Aorta (tissue), 5 donors: ENCODE results near the gene CLGN. TPM values are rescaled to one million over a fixed set of nuclear protein-coding genes. Genes with fewer than 3 reads are reported as not detected.

Experiments
- ATAC-seq: fragments of 200-7000 bp; cut with Tn5 transposase; one replicate; pipeline ENCODE4 v1.9.1; 2022; ENCODE audit warnings: moderate library complexity; ENCODE audit not compliant: low FRiP score
- DNase-seq, 2 donors: peaks; one replicate each; pipeline ENCODE4 v3.0.0-alpha.2; 2020
- H3K27ac ChIP-seq, 2 donors: one replicate each; pipeline ENCODE4 v1.5.1; 2013; ENCODE audit warnings: low read length in 2 of 2, mild to moderate bottlenecking in 2 of 2, moderate library complexity in 2 of 2, control low read depth in 1 of 2, inconsistent platforms in 1 of 2, low read depth in 1 of 2
- H3K27me3 ChIP-seq, 2 donors: one replicate each; pipeline ENCODE4 v1.6.1; 2013; ENCODE audit warnings: control low read depth in 1 of 2, low read length in 1 of 2, mild to moderate bottlenecking in 1 of 2, moderate library complexity in 1 of 2; ENCODE audit not compliant: insufficient read depth in 2 of 2, control insufficient read depth in 1 of 2
- H3K36me3 ChIP-seq, 2 donors: one replicate each; pipeline ENCODE4 v1.6.1; 2013; ENCODE audit warnings: control low read depth in 1 of 2, low read length in 1 of 2, mild to moderate bottlenecking in 1 of 2; ENCODE audit not compliant: insufficient read depth in 2 of 2, control insufficient read depth in 1 of 2
- H3K4me1 ChIP-seq, 2 donors: one replicate each; pipeline ENCODE4 v1.6.1; 2013; ENCODE audit warnings: low read length in 2 of 2, control low read depth in 1 of 2, mild to moderate bottlenecking in 1 of 2, moderate library complexity in 1 of 2; ENCODE audit not compliant: insufficient read depth in 2 of 2, control insufficient read depth in 1 of 2
- H3K4me3 ChIP-seq, 2 donors: one replicate each; pipeline ENCODE4 v1.5.1; 2013; ENCODE audit warnings: low read length in 2 of 2, control low read depth in 1 of 2, mild to moderate bottlenecking in 1 of 2
- H3K9me3 ChIP-seq: one replicate; pipeline ENCODE4 v1.6.1; 2013; ENCODE audit warnings: mild to moderate bottlenecking, low read length; ENCODE audit not compliant: control insufficient read depth
- WGBS, 2 donors: extraction: QIAGEN DNeasy Blood & Tissue Kit; methylation state at CpG; one replicate each; pipeline ENCODE4 v1.1.7; 2013; 5-methylcytosine and 5-hydroxymethylcytosine counted together
- intact Hi-C, 2 donors: fragments of 100-400 bp; cut with DNase I; formaldehyde crosslinking; loops; one replicate each; pipeline versions ENCODE4 v1.14.2 to v1.15.0; 2022
- polyA plus RNA-seq, 2 donors: library from polyadenylated mRNA; stranded (reverse); fragments of 200-250 nt; gene quantifications; one replicate each; pipeline ENCODE4 v1.2.3, GENCODE V29; 2013
- total RNA-seq, 2 donors: library from RNA; stranded (reverse); fragmentation: NEBNext Ultra II Directional; extraction: Animal tissue kit (Norgen Biotek cat#: 25700); gene quantifications; one replicate each; pipeline ENCODE4 v1.2.1, GENCODE V29; 2021
- donor health status: healthy with polysubstance abuse.
- donor health status: Bipolar disorder and iron deficiency.
- donor health status: DM: no; HTN: no; CAD: no.
- donor health status: DM: no; HTN: no; CAD: no.
- donor health status: DM: yes; HTN: yes; CAD: no.

The CLGN gene
- total and polyA plus RNA-seq, 4 donors = 0.21 TPM; not detected in 3

DNA sequence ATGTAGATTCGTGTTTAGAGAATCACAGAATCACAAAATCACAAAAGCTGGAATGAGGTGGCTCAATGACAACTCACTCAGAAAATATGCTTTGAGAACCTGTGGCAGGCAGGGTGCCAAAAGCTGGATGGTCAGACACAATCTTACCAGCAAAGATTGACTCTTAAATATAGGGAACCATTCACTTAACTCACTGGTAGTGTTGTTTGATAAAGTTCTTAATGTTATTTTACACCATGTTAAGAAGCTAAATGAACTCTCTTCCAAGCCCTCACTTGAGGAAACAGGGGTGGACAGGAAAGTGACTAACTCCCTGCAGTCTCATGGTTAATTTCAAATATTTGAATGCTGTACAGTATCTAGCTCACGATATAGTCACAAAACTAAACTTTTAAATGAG is 59.7 kb downstream of the CLGN start:
- no peaks in the 10 kb centered on the region for H3K9me3 ChIP-seq
- intact Hi-C loops = loop anchor here in 1 of 2 donors (10.0 kb wide), 1 partner anchor 237 kb away; no protein-coding TSS in a partner anchor
- H3K4me3 ChIP-seq = no peak overlapping the region
- H3K27ac ChIP-seq = no peak overlapping the region
- no peaks in the 10 kb centered on the region for H3K27me3 ChIP-seq
- no peaks in the 10 kb centered on the region for H3K4me1 ChIP-seq
- no peak for DNase-seq
- no peak for ATAC-seq
- H3K36me3 ChIP-seq = no peaks in the 10 kb centered on the region
- WGBS, 2 donors = 52 to 62% methylated on average over 2 of the region's 2 CpGs

DNA sequence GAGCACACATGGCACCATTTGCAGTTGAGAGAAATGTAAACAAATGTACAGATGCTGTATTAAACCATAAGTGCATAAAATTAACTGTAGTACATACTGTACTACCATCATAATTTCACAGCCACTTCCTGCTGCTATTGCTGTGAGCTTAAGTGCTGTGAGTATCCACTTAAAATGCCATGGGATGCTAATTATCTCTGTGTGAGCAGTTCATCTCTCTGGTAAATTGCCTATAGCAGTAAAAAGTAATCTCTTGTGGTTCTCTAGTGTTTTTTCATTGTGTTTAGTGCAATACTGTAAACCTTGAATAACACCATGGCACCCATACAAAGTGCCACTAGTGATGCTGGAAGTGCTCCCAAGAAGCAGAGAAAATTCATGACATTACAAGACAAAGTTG is 63.9 kb downstream of the CLGN start:
- intact Hi-C loops = loop anchor here (5.0 to 10.0 kb wide), 3 partner anchors 241 to 484 kb away; no protein-coding TSS in a partner anchor
- no peak for ATAC-seq

DNA sequence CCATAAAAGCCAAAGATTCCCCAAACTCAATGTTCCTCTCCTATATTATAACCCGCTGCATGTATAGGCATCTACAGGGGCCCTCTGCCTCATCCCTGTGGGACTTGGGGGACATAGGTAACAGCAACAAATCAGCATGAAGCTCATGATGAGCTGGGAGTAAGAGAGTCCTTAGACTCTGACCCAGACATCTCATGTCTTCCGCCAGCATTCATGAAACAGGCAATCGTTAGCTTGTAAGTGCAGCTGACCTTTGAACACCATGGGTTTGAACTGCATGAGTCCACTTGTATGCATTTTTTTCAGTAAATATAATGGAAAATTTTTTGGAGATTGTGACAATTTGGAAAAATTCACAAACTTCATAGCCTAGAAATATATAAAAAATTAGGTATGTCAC is 64.4 kb downstream of the CLGN start:
- ATAC-seq (no peak), DNase-seq (no peak)
- Histone ChIP-seq H3K36me3 (no peaks in the 10 kb centered on the region), H3K27ac (no peak overlapping the region), H3K4me3 (no peak overlapping the region), H3K4me1 (no peaks in the 10 kb centered on the region), H3K9me3 (no peaks in the 10 kb centered on the region), H3K27me3 (no peaks in the 10 kb centered on the region)
- intact Hi-C loops = loop anchor here (5.0 to 10.0 kb wide), 3 partner anchors 242 to 484 kb away; no protein-coding TSS in a partner anchor
- 94% methylated on average over 3 of the region's 3 CpGs for WGBS, 2 donors

More for the DNA sequence above, 63.9 kb downstream of the CLGN start:
- no peaks in the 10 kb centered on the region for H3K36me3 ChIP-seq
- H3K4me3 ChIP-seq = no peak overlapping the region
- H3K27ac ChIP-seq = no peak overlapping the region
- DNase-seq = no peak
- no peaks in the 10 kb centered on the region for H3K9me3 ChIP-seq
- H3K4me1 ChIP-seq = no peaks in the 10 kb centered on the region
- H3K27me3 ChIP-seq = no peaks in the 10 kb centered on the region

DNA sequence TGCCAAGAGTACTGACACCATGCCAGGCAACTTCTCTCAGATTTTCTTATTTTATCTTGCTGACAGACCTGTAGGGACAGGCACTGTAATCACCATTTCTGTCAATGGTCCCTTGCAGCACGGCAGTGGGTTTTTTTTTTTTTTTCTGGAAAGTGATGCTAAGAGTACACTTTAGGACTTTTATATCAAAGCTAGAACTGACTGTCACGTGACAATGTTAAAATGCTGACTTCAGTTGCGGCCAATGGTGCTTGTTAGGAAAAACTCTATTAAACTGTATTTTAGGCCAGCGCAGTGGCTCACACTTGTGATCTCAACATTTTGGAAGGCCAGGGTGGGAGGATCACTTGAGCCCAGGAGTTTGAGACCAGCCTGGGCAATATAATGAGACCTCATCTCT is 66.3 kb downstream of the CLGN start:
- Histone ChIP-seq H3K27me3 (no peaks in the 10 kb centered on the region), H3K27ac (no peak overlapping the region), H3K9me3 (no peaks in the 10 kb centered on the region), H3K4me1 (no peaks in the 10 kb centered on the region), H3K4me3 (no peak overlapping the region), H3K36me3 (no peaks in the 10 kb centered on the region)
- no peak for ATAC-seq
- WGBS, 2 donors = 84 to 90% methylated on average over 4 of the region's 4 CpGs
- no peak for DNase-seq
- intact Hi-C loops = loop anchor here (2.0 to 10.0 kb wide), 4 partner anchors 244 to 490 kb away; no protein-coding TSS in a partner anchor

DNA sequence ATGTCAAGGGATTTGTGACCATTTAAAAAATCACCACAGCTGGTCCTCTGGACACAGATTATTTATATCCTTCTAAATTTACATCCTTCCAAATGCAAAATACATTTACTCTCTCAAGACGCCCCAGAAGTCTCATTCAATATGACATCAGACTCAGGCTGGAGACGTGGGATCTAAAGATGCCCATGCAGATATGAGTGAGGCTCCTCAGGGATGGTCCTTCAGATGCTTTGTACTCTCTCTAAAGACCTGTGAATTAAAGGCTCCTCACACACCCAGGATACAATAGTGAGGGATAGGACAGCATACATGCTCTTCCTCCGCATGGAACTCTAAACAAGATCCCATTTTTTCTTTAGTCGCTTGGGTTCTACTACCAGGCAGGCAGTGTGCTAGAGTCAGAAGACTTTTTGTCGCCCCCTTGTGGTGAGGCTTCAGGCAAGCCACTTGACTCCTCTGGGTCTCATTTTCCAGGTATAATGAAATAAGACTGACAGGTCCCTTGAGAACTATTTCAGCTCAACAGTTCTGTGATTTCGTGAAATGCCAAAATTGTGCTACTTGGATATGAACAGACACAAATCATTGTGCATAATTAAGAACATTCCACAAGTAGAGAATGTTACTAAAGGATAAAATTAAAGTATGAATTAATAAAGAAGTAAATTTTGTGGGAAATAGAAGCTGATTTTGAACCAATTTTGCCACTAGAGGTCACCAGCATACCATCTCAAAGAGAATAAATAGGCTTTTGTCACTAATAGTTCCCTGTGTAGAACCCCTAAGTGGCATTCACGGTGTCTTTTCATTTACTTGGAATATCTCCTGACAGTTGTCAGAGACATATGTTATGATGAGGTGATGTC is 67.7 kb downstream of the CLGN start:
- intact Hi-C loops = loop anchor here (2.0 to 10.0 kb wide), 4 partner anchors 245 to 491 kb away; no protein-coding TSS in a partner anchor
- DNase-seq (peak; percentile 82 to 84), ATAC-seq (peak; percentile 81)
- Histone ChIP-seq H3K9me3 (no peaks in the 10 kb centered on the region), H3K4me3 (no peak overlapping the region), H3K36me3 (no peaks in the 10 kb centered on the region), H3K27me3 (no peaks in the 10 kb centered on the region), H3K4me1 (no peaks in the 10 kb centered on the region), H3K27ac (no peak overlapping the region)
- WGBS, 2 donors = 14 to 18% methylated on average over 7 of the region's 7 CpGs

DNA sequence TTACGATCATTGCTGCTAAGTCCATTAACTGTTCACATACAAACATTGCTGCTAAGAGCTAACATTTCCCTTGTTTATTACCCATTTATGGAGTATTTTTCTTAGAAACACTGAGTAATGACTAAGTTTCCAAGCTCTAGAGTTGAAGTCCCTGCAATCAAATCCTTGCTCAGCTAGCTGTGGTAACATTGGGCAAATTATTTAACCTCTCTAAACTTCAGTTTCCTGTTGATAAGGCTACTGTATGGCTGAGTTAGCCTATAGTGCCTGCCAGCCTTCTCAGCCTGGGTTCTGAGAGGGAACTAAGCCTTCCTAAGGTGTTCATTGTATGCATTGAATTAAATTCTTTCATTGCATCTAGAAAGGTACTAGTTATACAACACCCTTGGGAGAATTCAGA is 69.2 kb downstream of the CLGN start:
- intact Hi-C loops = no loop called here
- Histone ChIP-seq H3K4me1 (no peaks in the 10 kb centered on the region), H3K4me3 (no peak overlapping the region), H3K27ac (no peak overlapping the region), H3K27me3 (no peaks in the 10 kb centered on the region), H3K36me3 (peaks cover 0 to 1% of the 10 kb centered on the region in 2 donors), H3K9me3 (no peaks in the 10 kb centered on the region)
- ATAC-seq (no peak), DNase-seq (no peak)
- 0% methylated on average over 1 of the region's 1 CpG for WGBS, 2 donors

DNA sequence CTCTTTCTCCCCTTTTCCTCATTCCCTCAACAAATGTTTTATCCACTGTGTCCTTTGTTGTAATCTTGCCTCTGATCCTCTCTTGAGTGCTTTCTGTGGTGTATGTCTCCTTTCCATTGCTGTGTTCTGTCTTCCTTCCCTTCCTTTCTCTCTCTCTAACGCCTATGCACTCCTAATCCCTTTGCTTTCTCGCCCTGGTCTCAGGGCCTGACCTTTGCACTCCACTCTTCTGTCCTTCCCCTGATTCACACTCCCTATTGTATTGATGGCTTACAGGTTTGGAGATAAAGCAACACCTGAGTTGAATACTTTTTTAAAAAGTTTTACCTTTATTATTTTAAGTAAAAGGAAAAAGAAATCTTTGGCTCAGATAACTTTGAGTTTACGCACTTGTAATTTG is 69.6 kb downstream of the CLGN start:
- no peak for DNase-seq
- H3K4me1 ChIP-seq = no peaks in the 10 kb centered on the region
- WGBS, 2 donors = 64 to 72% methylated on average over 3 of the region's 3 CpGs
- H3K36me3 ChIP-seq = peaks cover 0 to 1% of the 10 kb centered on the region in 2 donors
- no peaks in the 10 kb centered on the region for H3K27me3 ChIP-seq
- H3K4me3 ChIP-seq = no peak overlapping the region
- no peaks in the 10 kb centered on the region for H3K9me3 ChIP-seq
- no peak overlapping the region for H3K27ac ChIP-seq
- intact Hi-C loops = no loop called here
- no peak for ATAC-seq

DNA sequence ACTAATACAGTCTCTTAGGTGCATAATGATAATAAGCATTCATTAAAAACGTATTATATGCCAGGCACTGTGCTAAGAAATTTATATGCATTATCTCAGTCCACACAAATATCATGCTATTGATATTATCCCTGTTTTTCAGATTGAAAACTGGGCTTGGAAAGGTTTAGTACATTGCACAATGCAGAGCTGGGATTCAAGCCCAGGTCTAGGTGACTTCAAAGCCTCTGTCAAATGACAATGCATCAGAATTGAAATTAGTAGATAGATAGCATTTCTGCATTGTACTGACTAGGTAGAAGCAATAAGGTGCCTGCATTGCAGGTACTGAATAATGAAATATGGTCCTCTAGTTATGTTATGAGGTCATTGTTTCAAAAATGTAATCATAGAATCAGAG is 72.2 kb downstream of the CLGN start:
- intact Hi-C loops = no loop called here
- Histone ChIP-seq H3K27ac (no peak overlapping the region), H3K9me3 (no peaks in the 10 kb centered on the region), H3K4me3 (no peak overlapping the region), H3K27me3 (no peaks in the 10 kb centered on the region), H3K36me3 (peaks cover 0 to 1% of the 10 kb centered on the region in 2 donors), H3K4me1 (no peaks in the 10 kb centered on the region)
- ATAC-seq (no peak), DNase-seq (no peak)
- 65 to 71% methylated on average over 1 of the region's 1 CpG for WGBS, 2 donors

DNA sequence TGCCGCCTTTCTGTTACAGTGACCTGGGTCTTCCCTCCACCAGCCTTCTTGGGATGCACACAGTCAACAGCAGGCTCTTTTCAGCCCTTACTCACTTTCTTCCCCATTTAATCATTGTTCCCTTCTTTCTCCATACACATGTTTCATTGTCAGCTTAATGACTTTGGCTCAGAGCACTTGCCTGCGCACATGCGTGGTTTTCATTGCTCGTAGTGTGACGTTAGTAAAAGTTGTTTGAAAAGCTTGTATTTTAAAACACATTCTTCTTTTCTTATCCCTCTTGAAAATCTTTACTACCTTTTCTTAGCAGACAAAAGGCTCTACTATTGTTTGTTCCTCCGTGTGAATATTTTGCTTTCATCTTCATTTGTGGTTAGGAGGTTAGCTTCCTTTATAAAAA is 73.7 kb downstream of the CLGN start:
- no peaks in the 10 kb centered on the region for H3K27me3 ChIP-seq
- no peak overlapping the region for H3K4me3 ChIP-seq
- ATAC-seq (no peak), DNase-seq (no peak)
- 79% methylated on average over 6 of the region's 6 CpGs for WGBS, 2 donors
- H3K9me3 ChIP-seq = no peaks in the 10 kb centered on the region
- no peak overlapping the region for H3K27ac ChIP-seq
- peaks cover 0 to 1% of the 10 kb centered on the region in 2 donors for H3K36me3 ChIP-seq
- intact Hi-C loops = no loop called here
- no peaks in the 10 kb centered on the region for H3K4me1 ChIP-seq
